Adrenal gland (tissue), 5 donors: ENCODE results near the gene HNRNPM.

Experiments used
- POLR2A ChIP-seq, 2 donors: fragments of 450-650 bp; IDR thresholded peaks; one replicate each; pipeline ENCODE4 v1.6.1; 2017; ENCODE audit warnings: antibody characterized with exemption in 2 of 2, mild to moderate bottlenecking in 2 of 2, moderate library complexity in 1 of 2
- TF ChIP-seq, protein P1 (sequence below), 6 experiments: fragments of 450-650 bp in 4 of 6; fragments of 200-600 bp in 2 of 6; sonication (generic) in 1 of 6; IDR thresholded peaks; 1 replicate in 5 of 6; 2 replicates in 1 of 6; pipeline versions ENCODE4 v1.5.1 to v1.8.0; 2016 to 2021; ENCODE audit warnings: antibody characterized with exemption in 6 of 6, mild to moderate bottlenecking in 2 of 6, moderate library complexity in 1 of 6
- donor health status: DM: no; HTN: no; CAD: no.

DNA sequence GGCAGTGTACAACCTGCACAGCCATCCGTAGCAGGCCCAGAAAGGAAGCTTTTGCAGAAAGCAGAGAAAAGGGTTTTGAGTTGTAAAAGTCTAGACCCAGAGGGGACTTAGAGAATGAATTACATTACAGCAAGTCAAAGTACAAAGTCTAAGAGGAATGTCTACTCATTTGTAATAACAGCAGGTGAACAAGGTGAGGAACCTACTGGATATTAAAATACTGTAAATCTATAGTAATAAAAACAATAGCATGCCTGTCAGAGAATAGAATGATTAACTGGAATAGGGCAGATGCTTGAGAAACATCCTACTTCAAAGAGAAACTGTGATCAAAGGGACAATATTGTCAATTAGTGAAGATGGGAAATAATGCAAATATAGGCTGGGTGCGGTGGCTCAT, 87.5 kb downstream of the HNRNPM start:
- no peak for TF ChIP-seq POLR2A (IDR thresholded peaks at IDR 0.05)
- TF ChIP-seq, protein P1, sequence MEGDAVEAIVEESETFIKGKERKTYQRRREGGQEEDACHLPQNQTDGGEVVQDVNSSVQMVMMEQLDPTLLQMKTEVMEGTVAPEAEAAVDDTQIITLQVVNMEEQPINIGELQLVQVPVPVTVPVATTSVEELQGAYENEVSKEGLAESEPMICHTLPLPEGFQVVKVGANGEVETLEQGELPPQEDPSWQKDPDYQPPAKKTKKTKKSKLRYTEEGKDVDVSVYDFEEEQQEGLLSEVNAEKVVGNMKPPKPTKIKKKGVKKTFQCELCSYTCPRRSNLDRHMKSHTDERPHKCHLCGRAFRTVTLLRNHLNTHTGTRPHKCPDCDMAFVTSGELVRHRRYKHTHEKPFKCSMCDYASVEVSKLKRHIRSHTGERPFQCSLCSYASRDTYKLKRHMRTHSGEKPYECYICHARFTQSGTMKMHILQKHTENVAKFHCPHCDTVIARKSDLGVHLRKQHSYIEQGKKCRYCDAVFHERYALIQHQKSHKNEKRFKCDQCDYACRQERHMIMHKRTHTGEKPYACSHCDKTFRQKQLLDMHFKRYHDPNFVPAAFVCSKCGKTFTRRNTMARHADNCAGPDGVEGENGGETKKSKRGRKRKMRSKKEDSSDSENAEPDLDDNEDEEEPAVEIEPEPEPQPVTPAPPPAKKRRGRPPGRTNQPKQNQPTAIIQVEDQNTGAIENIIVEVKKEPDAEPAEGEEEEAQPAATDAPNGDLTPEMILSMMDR (IDR thresholded peaks at IDR 0.05): no peak
